Muscle layer of duodenum (tissue), 2 donors: ENCODE measurements around the gene FRMD7.

Source experiments
- H3K27ac ChIP-seq: one replicate; pipeline ENCODE4 v1.7.0; 2013; ENCODE audit warnings: mild to moderate bottlenecking, low read length
- H3K27me3 ChIP-seq: one replicate; pipeline ENCODE4 v1.7.0; 2013; ENCODE audit warnings: low read depth, mild to moderate bottlenecking, control low read depth, low read length
- H3K36me3 ChIP-seq, 2 donors: one replicate each; pipeline ENCODE4 v1.7.0; 2013; ENCODE audit warnings: low read length in 2 of 2, control low read depth in 1 of 2, mild to moderate bottlenecking in 1 of 2; ENCODE audit not compliant: insufficient read depth in 2 of 2, control insufficient read depth in 1 of 2
- H3K4me1 ChIP-seq, 2 donors: one replicate each; pipeline ENCODE4 v1.7.0; 2013; ENCODE audit warnings: low read length in 2 of 2, mild to moderate bottlenecking in 2 of 2, control low read depth in 1 of 2, moderate library complexity in 1 of 2; ENCODE audit not compliant: insufficient read depth in 2 of 2, control insufficient read depth in 1 of 2
- H3K4me3 ChIP-seq, 2 donors: one replicate each; pipeline ENCODE4 v1.7.0; 2013; ENCODE audit warnings: low read length in 2 of 2, low read depth in 1 of 2, mild to moderate bottlenecking in 1 of 2
- H3K9me3 ChIP-seq, 2 donors: one replicate each; pipeline ENCODE4 v1.7.0; 2013; ENCODE audit warnings: low read length in 2 of 2, control low read depth in 1 of 2, mild to moderate bottlenecking in 1 of 2; ENCODE audit not compliant: control insufficient read depth in 1 of 2
- donor health status: healthy.

The FRMD7 gene

DNA sequence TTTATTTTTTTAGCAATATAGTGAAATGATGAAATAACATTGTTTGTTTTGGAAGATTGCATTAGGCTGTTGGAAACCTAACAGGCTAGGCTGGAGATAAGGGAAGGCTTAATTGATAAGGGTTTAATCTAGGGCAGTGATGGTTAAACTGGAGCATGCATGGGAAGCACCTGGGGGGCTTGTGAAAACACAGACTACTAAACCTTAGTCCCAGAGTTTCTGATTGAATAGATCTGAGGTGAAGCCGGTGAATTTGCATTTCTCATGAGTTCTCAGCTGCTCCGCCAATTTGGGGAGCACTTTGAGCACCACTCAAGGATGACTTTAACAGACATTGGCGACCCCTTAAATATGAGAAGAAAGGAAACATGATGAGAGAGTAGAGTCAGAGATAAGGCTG lies 93.2 kb downstream of the FRMD7 start:
- no peak overlapping the region for H3K4me3 ChIP-seq
- H3K36me3 ChIP-seq, result no peaks in the 10 kb centered on the region
- no peak overlapping the region for H3K27ac ChIP-seq

DNA sequence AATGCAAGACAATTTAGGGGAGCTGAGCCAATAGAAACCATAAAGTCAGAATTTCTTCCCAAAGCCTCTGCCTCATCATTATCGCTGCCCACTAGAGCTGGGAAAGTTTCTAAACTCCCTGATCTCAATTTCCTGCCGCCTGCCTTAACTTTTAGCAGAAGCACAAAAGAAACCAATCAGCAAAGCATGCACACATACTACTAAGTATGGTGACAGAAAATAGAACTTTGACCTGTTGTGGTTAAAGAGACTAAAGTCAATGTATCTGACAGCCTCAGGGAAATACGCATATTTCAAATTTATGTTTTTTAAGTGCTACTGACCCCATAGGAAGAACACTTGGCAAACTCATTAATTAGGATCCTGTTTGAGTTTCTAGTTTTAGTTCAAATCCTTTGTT lies 94.7 kb downstream of the FRMD7 start:
- Histone ChIP-seq H3K36me3 (no peaks in the 10 kb centered on the region), H3K9me3 (no peaks in the 10 kb centered on the region), H3K27ac (no peak overlapping the region), H3K27me3 (no peaks in the 10 kb centered on the region), H3K4me3 (no peak overlapping the region), H3K4me1 (no peaks in the 10 kb centered on the region)

More for the DNA sequence above, 93.2 kb downstream of the FRMD7 start:
- Histone ChIP-seq H3K9me3 (no peaks in the 10 kb centered on the region), H3K27me3 (no peaks in the 10 kb centered on the region), H3K4me1 (no peaks in the 10 kb centered on the region)

- Histone ChIP-seq H3K27ac (no peak overlapping the region), H3K4me3 (no peak overlapping the region), H3K27me3 (no peaks in the 10 kb centered on the region), H3K9me3 (no peaks in the 10 kb centered on the region), H3K36me3 (no peaks in the 10 kb centered on the region), H3K4me1 (no peaks in the 10 kb centered on the region)
These were observed 96.0 kb downstream of the FRMD7 start for GRCh38 chrX:132031867-132032266.

DNA sequence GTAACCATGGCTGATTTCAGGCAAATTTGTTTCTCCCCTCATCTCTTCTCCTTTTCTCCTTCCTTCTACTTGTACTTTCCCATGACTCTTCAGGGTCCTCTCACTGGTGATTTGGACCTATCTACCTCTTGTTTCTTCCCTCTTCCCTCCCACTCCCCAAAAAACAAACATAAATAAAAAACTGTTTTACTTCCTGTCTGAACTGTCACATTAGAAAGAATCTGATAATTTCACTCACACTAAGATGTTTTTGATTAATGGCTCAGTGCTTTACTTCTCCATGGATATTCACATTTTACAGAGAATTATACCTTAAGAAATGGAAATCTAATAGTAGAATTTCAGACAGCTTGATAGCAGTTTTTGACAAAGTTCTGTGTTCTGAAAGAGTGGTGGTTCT lies 97.6 kb downstream of the FRMD7 start:
- no peaks in the 10 kb centered on the region for H3K9me3 ChIP-seq
- no peaks in the 10 kb centered on the region for H3K36me3 ChIP-seq
- no peaks in the 10 kb centered on the region for H3K27me3 ChIP-seq
- no peak overlapping the region for H3K27ac ChIP-seq
- H3K4me1 ChIP-seq, result no peaks in the 10 kb centered on the region
- no peak overlapping the region for H3K4me3 ChIP-seq
